ENCODE data around the gene CHI3L1. TPM values are rescaled to one million over a fixed set of nuclear protein-coding genes. Genes with fewer than 3 reads are reported as not detected.

CHI3L1 gene
- total RNA-seq, 1 donor from 2014 or later = not detected

DNA sequence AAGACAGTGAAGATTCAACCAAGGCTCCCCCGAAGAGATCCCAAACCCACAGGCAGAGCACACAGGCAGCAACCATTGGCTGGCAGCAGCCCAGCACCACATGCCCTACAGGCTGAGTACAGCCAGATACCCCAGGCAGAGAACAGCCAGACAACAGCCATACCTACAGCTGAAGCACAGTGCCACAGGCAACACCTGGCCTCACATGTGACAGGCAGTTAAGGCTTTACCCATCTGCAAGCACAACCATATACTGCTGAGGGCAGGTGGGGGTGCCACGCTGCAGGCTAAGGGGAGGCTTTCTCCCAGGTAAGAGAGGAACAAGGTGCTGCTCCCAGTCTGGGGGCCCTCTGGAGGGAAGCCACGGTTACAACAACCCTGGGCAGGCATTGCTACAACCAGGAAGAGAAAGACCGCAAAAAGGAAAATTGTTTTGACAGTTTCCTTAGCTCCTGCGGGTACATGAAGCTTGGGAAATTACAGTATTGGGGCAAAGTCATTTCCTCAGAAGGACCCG is 30.7 kb upstream of the CHI3L1 start:
- H3K36me3 Mint-ChIP-seq (ENCODE audit: low read depth) = no peaks in the 10 kb centered on the region
- H3K9me3 Mint-ChIP-seq (ENCODE audit: low read depth) = no peaks in the 10 kb centered on the region
- H3K27ac Mint-ChIP-seq (ENCODE audit: unreplicated experiment) = no peak overlapping the region
- H3K27me3 Mint-ChIP-seq (ENCODE audit: low read depth) = peaks cover 45% of the 10 kb centered on the region
- DNase-seq (ENCODE audit: low spot score) = no peak
- H3K4me3 Mint-ChIP-seq (ENCODE audit: unreplicated experiment) = no peak overlapping the region
- H3K4me1 Mint-ChIP-seq (ENCODE audit: low read depth) = no peaks in the 10 kb centered on the region
- TF ChIP-seq CTCF (IDR thresholded peaks at IDR 0.05) = peak; percentile 22

GRCh38 chr1:203216274-203217138 is 30.0 kb upstream of the CHI3L1 start:
- no peak overlapping the region for H3K4me3 Mint-ChIP-seq (ENCODE audit: unreplicated experiment)
- H3K36me3 Mint-ChIP-seq (ENCODE audit: low read depth) = no peaks in the 10 kb centered on the region
- H3K9me3 Mint-ChIP-seq (ENCODE audit: low read depth) = no peaks in the 10 kb centered on the region
- no peak for DNase-seq (ENCODE audit: low spot score)
- TF ChIP-seq CTCF (IDR thresholded peaks at IDR 0.05) = peak; percentile 92
- H3K27me3 Mint-ChIP-seq (ENCODE audit: low read depth) = peaks cover 48% of the 10 kb centered on the region
- no peaks in the 10 kb centered on the region for H3K4me1 Mint-ChIP-seq (ENCODE audit: low read depth)
- H3K27ac Mint-ChIP-seq (ENCODE audit: unreplicated experiment) = no peak overlapping the region

GRCh38 chr1:203215573-203215972 is 29.1 kb upstream of the CHI3L1 start:
- Mint-ChIP-seq H3K27ac (ENCODE audit: unreplicated experiment) (no peak overlapping the region), H3K27me3 (ENCODE audit: low read depth) (peaks cover 50% of the 10 kb centered on the region), H3K9me3 (ENCODE audit: low read depth) (no peaks in the 10 kb centered on the region), H3K36me3 (ENCODE audit: low read depth) (no peaks in the 10 kb centered on the region), H3K4me3 (ENCODE audit: unreplicated experiment) (no peak overlapping the region), H3K4me1 (ENCODE audit: low read depth) (no peaks in the 10 kb centered on the region)
- TF ChIP-seq CTCF (IDR thresholded peaks at IDR 0.05) = no peak
- DNase-seq (ENCODE audit: low spot score) = no peak

- no peak for DNase-seq (ENCODE audit: low spot score)
- no peak overlapping the region for H3K4me3 Mint-ChIP-seq (ENCODE audit: unreplicated experiment)
- TF ChIP-seq CTCF (IDR thresholded peaks at IDR 0.05) = no peak
- H3K9me3 Mint-ChIP-seq (ENCODE audit: low read depth) = no peaks in the 10 kb centered on the region
- H3K4me1 Mint-ChIP-seq (ENCODE audit: low read depth) = no peaks in the 10 kb centered on the region
- H3K27me3 Mint-ChIP-seq (ENCODE audit: low read depth) = peaks cover 44% of the 10 kb centered on the region
- no peaks in the 10 kb centered on the region for H3K36me3 Mint-ChIP-seq (ENCODE audit: low read depth)
- H3K27ac Mint-ChIP-seq (ENCODE audit: unreplicated experiment) = no peak overlapping the region
Measured at GRCh38 chr1:203214871-203215270, 28.4 kb upstream of the CHI3L1 start.

- Mint-ChIP-seq H3K4me3 (ENCODE audit: unreplicated experiment) (no peak overlapping the region), H3K27ac (ENCODE audit: unreplicated experiment) (no peak overlapping the region), H3K27me3 (ENCODE audit: low read depth) (peaks cover 33% of the 10 kb centered on the region), H3K9me3 (ENCODE audit: low read depth) (peaks cover 3% of the 10 kb centered on the region), H3K4me1 (ENCODE audit: low read depth) (no peaks in the 10 kb centered on the region), H3K36me3 (ENCODE audit: low read depth) (no peaks in the 10 kb centered on the region)
- no peak for TF ChIP-seq CTCF (IDR thresholded peaks at IDR 0.05)
- DNase-seq (ENCODE audit: low spot score) = no peak
Measured at GRCh38 chr1:203213126-203213525, 26.6 kb upstream of the CHI3L1 start.
